ENCODE measurements around the gene PYROXD2. TPM values are rescaled to one million over a fixed set of nuclear protein-coding genes. Genes with fewer than 3 reads are reported as not detected.

PYROXD2 gene
- total RNA-seq, 1 donor from 2014 or later: 25.8 TPM

DNA sequence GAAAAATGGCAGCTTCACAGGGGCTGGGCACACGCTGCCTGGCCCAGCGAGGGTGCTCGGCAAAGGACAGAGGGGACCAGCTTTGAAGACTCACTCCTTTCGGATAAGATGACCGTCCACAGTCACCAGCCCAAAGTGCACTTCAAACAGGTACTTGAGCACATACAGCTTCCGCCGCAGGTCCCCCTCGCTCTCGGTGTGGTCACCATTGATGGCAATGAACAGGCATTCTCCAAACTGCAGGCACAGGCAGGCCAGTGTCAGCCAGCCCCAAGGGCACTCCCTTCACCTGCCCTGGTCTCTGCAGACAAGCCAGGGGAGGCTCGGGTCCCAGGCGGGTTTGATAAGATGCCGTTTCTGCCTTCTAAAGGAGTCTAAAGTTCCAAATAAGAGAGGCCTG lies 20.2 kb upstream of the PYROXD2 start:
- no peak for DNase-seq (ENCODE audit: low spot score)

DNA sequence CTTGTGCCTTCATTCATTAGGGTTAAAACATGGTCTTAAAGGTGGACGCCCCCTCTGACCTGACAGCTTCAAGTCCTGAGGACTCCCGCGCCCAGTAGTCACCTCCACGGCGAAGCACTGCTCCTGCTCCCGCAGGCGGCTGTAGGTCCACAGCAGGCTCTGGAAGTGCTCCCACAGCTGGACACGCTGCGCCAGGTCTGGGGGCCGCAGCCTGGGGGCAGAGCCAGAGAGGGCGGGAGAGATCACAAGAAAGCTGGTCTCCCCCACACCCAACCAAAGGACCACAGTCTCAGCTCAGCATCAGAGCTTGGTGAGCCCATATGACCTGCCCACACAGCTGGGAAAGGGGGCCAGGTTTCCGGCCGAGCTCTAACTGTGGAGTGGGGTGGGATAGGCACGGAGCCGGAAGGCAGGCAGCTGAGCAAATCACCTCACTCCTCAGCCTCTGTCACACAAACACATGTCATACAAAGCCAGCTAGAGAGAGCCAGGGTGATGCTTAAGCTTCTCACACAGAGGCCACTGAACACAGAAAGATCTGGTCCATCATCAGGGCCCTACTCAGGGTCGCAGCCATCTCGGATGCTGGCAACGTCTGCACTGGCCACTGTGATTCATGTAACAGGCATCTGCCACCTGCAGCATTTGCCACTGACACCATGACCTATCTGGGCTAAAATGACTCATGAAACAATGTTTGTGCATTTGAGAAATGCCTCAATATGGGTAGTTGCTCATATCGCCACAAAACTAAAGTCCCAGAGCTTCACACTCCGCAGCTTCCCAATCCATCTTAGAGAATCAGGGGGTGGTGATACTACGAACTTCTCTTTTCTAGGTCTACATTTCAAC lies 19.1 kb upstream of the PYROXD2 start:
- no peak for DNase-seq (ENCODE audit: low spot score)

DNA sequence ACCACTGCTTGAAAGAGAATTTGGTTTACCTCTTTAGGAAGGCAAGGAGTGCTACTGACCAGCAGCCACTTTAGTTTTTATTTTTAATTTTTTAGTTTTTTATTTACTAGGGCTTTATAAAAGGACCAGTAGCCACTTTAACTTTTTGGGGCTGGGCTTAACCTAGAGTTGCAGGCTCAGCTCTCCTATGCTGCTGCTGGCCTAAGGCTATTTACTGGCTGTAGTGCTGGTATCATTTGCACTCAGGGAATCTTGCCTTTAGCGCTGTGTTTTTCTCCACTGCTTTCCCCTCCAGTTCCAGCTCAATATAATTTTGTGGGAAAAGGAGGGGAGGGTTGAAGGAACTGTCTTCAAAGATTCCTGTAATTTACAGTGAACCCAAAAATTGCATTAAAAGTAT lies 18.4 kb upstream of the PYROXD2 start:
- no peak for DNase-seq (ENCODE audit: low spot score)

DNA sequence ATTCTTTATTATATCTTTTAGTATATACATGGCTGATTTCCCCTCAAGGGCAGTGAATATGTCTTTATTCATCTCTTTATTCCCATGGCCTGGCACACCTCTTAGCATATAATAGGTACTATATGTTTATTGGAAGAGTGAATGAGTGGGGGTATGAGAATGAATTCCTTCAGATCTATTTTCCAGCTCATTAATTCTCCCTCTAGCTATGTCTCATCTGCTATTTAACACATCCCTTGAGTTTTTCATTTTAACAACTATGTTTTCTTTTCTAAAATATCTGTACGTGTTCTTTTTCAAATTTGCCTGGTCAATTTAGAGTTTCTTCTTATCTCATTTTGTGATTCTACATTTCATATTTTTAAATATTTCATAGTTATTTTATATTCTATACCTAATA lies 17.3 kb upstream of the PYROXD2 start:
- DNase-seq (ENCODE audit: low spot score): no peak

DNA sequence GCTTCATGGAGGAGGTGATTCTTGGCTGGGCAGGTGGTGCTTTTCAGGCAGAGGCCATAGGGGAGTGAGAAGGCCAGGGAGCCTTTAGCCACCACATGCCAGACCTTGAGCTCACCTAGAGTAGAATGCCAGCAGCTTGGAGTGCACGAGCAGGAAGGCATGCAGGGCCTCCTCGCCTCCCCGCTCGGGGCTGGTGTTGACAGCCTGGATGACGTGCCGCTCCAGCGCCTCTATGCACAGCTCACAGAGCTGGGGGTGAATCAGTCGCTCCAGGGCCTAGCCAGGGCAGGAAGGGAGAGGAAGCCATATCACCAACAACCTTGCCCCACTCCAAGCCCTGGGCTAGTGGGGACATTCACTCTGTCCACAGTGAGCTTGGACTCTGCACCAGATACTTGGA lies 16.0 kb upstream of the PYROXD2 start:
- no peak for DNase-seq (ENCODE audit: low spot score)

DNA sequence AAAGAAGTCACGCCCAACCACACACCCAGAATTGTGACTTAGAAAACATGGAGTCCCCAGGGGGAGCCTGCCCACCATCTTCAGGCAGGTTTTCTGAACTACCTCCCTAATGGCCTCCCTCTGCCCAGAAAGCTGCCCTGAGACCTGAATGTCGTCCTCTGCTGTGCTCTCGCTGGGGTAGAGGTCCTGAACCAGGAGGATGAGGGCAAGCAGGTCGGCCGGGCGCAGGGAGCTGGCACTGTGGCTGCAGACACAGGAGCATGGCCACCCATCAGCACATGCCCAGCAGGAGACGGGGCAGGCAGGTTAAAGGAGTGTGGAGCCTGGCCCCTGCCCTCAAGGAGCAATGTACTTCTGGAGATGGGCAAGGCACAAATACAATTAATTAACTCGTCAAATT lies 15.4 kb upstream of the PYROXD2 start:
- DNase-seq (ENCODE audit: low spot score): no peak

DNA sequence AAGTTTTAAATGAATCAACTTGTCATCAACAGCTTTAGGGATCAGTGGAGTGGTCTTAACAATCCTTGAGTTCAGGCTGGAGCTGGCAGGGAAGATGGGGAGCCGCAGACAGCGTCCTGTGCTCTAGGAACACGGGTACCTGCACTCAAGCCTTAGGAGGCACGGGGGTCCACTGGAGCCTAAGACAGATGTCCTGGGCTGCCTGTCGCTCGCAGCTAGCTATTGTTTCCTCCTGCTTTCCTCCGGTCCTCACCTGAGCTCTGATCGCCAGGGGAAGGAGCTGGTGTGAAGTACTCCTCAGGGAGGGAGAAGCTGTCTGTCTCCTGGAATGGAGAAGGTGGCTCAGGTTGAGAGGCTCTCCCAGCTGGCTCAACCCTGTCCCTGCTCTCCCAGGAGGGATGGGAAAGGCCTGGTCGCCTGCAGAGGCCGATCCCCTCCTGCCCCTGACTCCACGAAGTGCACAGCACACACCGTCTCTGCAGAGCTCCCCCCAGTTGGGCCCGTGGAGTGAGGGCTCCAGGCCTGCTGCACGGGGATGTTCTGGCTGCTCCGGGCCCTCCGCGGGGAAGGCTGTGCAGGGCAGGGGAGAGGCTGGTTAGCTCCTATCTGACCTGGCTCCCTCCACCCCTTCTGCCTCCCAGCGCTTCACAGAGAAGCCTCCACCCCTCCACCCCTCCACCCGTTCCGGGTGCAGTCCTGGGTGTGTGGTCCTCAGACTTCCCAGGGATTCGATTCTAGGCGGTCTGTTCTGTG lies 14.5 kb upstream of the PYROXD2 start:
- DNase-seq (ENCODE audit: low spot score): no peak

DNA sequence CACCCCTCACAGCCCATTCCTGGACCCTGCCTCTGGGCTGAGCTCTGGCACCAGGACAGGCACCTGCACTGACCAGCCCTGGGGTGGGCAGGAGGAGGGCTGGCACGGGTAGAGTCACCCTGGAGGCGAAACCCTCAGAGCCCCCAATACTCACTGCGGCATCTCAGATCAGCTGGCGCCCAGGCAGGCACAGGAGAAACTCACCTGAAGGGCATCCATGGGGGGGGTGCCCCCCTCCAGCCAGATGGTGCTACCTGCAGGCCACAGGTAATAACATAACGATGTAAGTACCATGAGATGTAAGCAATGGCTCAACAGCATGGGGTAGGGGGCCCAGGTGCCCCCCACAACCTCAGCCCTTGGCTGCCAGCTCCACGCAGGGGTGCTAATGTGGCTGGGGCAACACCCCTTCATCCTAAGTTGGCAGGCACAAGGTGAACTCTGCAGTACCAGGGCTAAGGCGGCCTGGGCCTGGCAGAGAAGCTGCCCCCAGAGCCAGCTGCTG lies 12.1 kb upstream of the PYROXD2 start:
- no peak for DNase-seq (ENCODE audit: low spot score)

DNA sequence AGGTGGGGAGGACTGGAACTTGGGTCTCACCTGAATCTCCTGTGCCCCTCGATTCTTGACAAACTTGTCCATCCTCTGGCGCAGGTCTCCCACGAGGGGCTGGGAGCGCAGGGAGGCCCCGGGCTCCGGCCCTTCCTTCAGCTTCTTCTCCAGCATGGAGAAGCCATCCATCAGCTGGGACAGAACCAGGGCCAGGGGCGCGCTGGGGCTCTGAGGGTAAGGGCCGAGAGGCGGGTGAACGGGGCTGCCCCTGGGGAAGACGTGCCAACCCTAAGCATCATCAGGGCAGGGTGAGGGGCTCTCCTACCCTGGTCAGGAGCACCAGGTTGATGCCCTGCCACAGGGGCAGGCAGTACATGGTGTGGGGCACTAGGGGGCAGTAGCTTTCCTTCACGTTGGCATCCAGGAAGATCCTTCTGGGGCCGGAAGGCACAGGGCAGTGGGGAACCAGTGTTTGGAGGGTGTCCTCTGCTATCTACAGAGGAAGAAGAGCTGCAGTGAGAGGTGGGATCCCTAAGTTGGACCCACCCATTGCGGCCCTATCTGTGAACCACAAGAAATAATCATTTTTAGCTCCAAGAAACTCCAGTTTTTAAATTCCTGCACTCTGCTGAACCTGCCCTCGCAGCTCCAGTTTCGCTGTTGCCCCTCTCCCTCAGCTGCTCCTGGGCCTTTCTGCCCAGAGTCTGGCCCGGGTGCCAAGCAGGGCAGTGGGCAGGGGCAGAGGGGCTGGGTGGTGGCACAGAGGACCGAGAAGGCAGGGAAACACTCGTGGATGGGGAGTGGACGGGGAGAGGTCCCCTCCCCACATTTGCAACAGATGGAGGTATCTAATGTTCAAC lies 10.8 kb upstream of the PYROXD2 start:
- DNase-seq (ENCODE audit: low spot score): no peak

DNA sequence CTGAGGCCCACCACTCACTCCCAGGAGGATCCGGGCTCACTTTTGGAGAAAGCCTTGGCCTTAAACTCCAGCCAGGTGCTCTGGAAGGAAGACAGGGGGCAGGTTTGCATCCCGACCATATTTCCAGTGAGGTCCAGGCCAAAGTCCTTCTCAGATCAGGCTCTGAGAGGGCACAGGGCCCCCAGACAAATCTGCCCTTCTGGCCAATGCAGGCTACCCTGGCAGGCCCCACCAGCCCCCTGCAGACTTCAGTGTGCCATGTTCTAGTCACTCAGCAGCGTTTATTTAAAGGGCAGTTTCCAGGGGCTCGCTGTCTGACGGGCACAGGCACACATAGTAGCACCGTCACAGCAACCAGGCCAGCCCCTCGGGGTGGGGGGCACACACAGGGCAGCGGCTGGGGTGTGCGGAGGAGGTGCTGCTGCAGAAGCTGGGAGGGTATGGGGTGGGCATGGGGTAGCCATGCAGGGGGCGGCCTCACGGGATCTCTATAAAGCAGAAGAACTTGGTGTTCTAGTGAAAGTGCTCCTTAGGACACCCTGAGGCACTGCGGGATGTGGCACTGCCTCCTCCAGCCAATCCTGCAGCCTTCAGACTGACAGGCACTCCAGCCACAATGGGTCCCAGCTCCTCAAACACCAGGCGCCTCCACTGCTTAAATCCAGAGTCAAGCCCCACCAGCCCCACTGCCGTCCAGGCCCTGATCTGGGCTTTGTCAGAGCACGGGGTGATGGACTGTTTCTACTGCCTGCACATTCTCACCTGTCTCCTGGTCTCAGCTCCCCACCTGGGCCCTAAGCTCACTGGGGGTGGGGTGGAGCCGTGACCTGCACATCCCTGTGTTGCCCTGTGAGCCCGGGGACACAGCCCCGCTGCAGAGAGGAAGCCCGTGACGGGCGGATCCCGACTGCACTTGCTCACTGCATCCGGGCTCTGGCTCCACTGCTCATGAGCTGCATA lies 9.6 kb upstream of the PYROXD2 start:
- no peak for DNase-seq (ENCODE audit: low spot score)

DNA sequence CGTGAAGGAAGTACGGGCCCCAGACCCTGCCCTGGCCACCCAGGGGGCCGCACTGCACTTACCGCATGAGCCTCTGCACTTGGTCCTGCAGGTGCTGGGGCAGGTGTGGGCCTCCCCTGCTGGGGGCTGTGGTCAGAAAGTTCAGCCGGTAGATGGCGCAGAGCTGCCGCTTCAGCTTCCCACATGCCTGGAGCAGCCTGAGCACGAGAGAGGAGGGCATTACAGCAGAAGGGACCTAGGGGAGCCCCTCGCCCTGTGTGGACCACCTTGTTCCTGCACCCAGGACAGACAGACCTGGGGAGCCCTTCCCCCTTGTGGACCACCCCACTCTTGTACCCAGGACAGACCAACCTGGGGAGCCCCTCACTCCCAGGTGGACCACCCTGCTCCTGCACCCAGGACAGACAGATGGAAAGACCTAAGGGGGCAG lies 8.7 kb upstream of the PYROXD2 start:
- no peak for DNase-seq (ENCODE audit: low spot score)

DNA sequence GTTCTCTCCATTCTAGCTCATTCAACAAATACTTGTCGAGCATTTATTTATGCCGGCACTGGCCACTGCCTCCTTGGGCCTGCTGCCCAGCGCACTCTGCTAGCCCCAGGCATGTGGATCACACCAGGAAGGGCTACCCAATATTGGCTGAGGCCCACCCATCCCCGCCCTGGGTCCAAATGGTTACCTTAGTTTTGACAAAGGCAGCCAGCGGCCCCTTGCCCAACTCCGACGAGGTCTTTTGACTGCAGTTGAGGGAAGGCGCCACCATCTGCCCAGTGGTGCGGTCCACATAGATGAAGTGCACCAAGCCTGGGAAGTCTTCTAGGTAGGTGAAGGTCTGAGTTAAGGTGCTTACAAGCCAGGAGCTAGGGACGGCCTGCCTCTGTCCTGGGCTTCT lies 7.2 kb upstream of the PYROXD2 start:
- DNase-seq (ENCODE audit: low spot score): no peak

DNA sequence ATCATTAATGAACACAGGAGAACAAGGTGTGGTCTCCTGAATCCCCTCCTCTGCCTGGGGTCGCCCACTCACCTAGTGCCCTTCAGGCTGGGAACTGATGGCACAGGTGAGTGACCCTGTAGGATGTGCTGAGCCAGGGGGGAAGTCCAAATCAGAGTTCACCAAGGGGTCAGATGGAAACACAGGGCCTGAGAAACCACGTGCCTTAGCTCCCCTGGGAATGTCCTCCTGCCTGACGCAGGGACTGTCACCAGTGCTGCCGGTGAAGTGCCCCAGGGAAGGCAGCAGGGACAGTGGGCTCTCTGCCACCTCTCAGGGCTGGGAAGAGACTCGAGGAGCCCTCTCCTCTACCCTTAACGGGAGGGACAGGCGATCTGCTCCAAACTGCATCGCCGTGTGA lies 5.8 kb upstream of the PYROXD2 start:
- no peak for DNase-seq (ENCODE audit: low spot score)

DNA sequence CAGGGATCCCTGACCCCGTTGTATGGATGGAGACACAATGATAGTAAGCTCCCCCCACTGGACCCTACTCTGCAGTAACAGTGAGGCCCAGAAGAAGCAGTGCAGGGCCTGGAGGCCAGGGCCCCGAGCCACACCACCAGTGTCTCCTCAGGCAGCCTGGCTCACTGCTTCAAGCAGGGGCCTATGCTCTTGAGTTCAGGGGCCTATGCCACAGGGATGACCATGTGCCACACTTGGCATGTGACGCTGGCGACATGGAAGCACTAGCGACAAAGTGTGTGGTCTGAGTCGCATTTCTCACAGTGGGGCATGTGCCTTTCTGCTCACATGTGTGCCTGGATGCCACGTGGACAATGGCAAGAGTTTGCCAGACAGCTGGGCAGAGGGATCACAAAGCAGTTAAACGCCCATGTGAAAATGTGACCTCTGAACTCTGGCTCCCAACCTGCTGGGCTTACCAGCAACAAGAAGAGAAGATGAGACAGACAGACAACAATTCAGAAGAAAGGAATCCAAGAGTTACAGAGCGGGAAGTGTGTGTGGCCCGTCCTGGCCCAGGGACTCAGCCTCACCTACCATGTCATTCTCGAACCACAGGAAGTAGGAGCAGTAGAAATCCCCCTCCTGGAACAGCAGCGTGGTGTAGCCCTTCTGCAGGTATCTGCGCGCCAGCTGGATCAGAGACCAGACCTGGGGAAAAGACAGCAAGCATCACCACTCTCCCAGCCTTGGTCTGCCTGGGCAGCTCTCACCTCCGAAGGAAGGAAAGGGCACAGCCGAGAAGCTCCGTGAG lies 4.7 kb upstream of the PYROXD2 start:
- no peak for DNase-seq (ENCODE audit: low spot score)

DNA sequence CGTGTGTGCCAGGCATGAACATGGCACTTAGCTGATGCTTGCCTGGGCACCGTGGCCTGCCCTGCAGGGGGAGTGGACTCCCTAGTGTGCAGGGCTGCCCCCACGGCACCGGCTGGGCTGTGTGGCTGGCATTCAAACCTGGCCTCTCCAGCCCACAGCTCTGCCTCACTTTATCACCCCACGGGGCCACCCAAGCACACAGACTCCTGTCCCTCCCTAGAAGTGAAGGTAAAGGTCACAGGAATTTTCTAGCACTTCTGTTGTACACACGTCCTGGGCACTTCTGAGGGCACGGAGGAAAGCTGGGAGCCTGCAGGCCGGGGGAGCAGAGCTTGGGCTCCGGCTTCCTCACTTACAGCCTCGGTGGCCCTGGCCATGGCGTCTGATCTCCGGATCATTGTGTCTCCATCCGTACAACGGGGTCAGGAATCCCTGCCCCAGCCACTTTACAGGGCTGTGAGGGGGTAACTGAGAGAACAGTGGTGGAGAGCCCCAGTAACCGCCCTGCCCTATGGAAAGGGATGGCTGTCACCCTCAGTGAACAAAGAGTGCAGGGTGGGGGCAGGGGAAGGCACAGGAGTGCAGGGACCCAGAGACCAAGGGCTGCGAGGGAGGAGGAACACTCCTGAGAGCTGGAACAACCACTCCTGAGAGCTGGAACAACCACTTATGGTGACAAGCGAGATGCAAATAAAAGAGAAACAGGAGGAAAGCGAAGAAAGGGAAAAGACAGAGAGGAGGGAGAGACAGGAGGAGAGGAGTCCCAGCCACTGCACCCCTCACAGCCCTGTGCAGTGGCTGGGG lies 3.9 kb upstream of the PYROXD2 start:
- no peak for DNase-seq (ENCODE audit: low spot score)

DNA sequence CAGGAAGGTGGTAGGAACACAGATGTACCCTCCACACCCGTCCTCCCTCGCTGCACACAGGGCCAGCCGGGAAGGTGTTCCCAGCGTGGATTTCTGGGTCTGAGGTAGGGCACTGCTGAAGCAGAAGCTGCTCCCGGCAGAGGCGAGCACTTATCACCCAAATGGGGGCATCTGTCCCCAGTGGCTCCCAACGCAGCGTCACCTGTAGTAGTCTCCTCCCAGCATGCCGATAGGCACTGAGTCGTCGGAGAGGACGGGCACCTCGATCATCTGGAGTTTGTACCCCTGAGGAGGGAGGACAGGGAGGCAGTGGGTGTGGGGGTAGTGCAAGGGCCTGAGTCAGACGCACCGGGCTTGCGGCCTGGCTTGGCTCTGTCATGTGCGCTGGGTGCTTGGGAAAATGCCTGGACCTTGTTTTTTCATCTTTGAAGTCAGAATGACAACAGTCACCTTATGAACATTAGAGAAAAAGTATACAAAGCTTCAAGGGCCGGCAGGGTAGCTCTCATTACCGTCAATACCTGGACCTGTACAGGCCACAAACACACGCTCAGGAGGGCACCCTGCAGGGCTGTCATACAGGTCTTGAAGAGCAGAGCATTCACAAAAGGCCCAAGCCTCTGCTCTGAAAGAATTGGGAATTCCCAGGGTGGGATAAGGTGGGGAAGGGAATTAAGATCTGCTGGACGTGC lies 3.1 kb upstream of the PYROXD2 start:
- DNase-seq (ENCODE audit: low spot score): no peak

DNA sequence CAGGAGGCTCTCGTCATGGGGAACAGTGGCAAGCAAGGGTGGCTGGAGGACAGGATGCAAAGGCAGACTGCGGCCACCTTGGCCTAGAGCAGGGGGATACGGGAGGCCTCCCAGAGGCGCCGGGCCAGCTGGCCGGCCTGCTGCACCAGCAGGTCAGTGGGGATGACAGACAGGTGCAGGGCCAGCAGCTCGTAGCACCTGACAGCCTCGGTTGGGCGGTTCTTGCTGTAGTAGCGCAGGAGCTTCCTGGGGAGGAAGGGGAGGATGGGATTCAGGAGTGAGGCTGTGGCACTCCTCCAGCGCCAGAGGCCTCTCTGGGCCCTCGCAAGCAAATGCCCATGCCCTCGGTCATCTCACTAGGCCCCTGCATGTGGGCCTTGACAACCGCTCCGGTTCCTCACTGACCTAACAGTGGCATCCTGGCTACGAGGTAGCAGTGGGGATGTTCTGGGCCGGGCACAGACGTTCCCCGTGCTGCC lies 2.5 kb upstream of the PYROXD2 start:
- DNase-seq (ENCODE audit: low spot score): no peak

DNA sequence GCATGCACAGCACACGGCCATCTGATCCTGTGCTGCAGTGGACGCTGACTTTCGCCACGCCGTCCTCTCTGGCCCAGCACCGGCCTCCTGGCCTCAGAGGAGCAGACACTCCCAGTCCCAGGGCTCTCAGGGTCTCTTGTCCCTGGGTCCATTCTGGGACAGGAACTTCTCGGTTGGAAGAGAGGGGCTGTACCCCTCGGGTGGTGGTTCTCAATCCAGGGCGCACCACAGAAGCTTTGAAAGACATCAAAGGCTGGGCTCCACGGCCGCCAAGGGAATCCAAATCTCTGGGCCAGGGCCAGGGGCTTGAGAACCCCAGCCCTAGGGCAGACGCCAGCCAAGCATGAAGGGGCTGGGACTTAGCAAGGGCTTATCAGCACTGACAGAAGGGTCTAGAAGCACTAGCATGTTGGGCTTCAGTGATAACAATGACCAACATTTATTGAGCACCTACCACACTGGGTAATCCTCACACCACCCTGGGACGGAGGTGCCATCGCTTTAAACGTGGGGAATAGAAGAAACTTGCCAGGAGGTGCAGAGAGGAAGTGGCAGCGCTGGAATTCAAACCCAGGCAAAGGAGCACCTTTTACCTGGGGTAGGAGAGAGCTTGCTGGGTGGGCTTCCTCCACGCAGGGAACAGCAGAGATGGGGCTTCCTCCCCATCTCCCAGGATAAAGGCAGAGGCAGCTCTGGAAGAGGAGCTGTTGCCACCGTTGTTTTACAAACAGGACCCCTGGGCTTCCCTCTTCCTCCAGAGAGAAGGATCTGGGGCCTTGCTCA lies 1.8 kb upstream of the PYROXD2 start:
- no peak for DNase-seq (ENCODE audit: low spot score)
